Measurements from ENCODE around the gene POR. TPM values are rescaled to one million over a fixed set of nuclear protein-coding genes. Genes with fewer than 3 reads are reported as not detected.
"Not testable (repeated sequence)": the region's sequence is repeated elsewhere in the genome, so short reads cannot be mapped to it uniquely, and the experiment has no call there.

Gene POR
- 10 to 100 TPM; 28.9 to 35.2 TPM for total RNA-seq

DNA sequence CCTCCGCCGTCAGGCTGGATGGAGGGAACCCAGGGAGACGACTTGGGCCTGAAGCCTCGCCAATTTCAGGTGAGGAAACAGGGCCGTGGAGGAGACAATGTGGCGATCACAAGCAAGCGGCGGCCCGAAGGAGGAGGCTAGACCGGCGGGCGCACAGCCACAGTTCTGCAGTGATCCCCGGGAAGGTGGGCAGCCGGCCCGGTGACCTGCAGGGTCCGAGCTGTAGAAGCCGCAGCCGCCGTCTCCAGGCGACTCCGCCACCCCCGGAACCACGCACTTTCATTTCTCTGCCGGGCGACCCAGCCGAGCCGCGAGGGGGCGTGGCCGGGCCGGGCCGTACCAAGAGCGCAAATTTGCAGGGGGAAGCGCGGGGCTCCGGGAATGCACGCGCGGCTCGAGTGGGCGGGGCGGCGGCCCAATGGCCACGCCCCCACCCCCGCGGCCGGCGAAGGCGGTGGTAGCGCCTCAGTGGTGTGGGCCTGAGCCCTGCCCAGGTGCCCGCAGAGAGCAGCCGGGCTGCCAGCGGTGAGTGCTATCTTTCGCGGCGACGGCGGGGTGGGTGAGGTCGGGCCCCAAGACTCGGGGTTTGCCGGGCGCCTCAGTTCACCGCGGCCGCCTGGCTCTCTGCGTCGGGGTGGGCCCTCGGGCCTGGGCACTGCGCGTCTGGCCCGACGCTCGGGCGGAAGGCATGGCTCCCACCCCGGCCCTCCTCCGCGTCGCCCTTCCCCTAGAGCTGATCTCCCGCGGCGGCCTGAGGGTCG, at the start of gene POR:
Gene POR, plus strand, starts transcription at position 501 of the 761 bp plus-strand sequence. CDS start 38,847 bp downstream, outside the sequence.
- no peaks in the 10 kb centered on the region for H3K36me3 Mint-ChIP-seq
- CTCF ChIA-PET = interaction anchor here (1.0 to 1.8 kb wide), 3 partner anchors 36 to 106 kb away, joined by 3 to 6 read pairs (median 5); no protein-coding TSS in a partner anchor
- H3K27me3 Mint-ChIP-seq = no peaks in the 10 kb centered on the region
- H3K9me3 Mint-ChIP-seq = no peaks in the 10 kb centered on the region
- H3K4me3 Mint-ChIP-seq = peak within 1 kb of the TSS; percentile 82
- H3K4me1 Mint-ChIP-seq (ENCODE audit: low read depth) = peaks cover 27% of the 10 kb centered on the region
- peak within 1 kb of the TSS; percentile 87 for H3K27ac Mint-ChIP-seq
- POLR2A ChIA-PET = interaction anchor here (0.5 to 2.3 kb wide), 5 partner anchors 36 to 105 kb away, joined by 3 to 5 read pairs (median 4); partner anchors contain the start of gene RHBDD2
- intact Hi-C loops (cut with micrococcal nuclease) = loop anchor here (1.0 to 2.0 kb wide), 5 partner anchors 37 to 404 kb away; partner anchors contain the start of genes MDH2 and TMEM120A
- DNase-seq = peak; percentile 97

DNA sequence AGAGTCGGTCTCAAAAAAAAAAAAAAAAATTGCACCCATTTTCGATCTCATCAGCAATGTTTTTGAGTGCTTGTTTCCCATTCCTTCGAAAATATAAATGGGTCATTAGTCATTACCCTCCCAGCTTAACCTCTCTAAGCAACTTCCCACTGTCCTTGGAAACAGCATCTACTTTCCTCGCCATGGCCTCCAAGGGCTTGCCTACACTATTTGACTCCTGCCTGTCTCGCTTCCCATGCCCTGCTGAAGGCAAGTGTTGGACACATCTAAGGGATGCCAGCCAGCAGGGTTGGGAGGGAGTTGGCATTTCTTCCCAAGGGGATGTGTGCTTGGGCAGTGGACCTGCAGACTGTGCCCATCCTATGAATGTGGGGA, 48.9 kb upstream of the POR start:
- Mint-ChIP-seq H3K27me3 (peaks cover 8% of the 10 kb centered on the region), H3K9me3 (no peaks in the 10 kb centered on the region), H3K27ac (no peak overlapping the region), H3K4me3 (no peak overlapping the region), H3K4me1 (ENCODE audit: low read depth) (peaks cover 22% of the 10 kb centered on the region), H3K36me3 (no peaks in the 10 kb centered on the region)
- no peak for DNase-seq
- CTCF ChIA-PET = interaction anchor here (0.8 to 11.1 kb wide), 8 partner anchors 12 to 312 kb away, joined by 3 to 153 read pairs (median 4); partner anchors contain the start of gene RHBDD2
- POLR2A ChIA-PET = interaction anchor here (0.6 to 1.3 kb wide), 2 partner anchors 172 to 301 kb away, joined by 3 to 4 read pairs; no protein-coding TSS in a partner anchor
- intact Hi-C loops (cut with micrococcal nuclease) = loop anchor here (1.0 kb wide), 1 partner anchor 154 kb away; no protein-coding TSS in a partner anchor

DNA sequence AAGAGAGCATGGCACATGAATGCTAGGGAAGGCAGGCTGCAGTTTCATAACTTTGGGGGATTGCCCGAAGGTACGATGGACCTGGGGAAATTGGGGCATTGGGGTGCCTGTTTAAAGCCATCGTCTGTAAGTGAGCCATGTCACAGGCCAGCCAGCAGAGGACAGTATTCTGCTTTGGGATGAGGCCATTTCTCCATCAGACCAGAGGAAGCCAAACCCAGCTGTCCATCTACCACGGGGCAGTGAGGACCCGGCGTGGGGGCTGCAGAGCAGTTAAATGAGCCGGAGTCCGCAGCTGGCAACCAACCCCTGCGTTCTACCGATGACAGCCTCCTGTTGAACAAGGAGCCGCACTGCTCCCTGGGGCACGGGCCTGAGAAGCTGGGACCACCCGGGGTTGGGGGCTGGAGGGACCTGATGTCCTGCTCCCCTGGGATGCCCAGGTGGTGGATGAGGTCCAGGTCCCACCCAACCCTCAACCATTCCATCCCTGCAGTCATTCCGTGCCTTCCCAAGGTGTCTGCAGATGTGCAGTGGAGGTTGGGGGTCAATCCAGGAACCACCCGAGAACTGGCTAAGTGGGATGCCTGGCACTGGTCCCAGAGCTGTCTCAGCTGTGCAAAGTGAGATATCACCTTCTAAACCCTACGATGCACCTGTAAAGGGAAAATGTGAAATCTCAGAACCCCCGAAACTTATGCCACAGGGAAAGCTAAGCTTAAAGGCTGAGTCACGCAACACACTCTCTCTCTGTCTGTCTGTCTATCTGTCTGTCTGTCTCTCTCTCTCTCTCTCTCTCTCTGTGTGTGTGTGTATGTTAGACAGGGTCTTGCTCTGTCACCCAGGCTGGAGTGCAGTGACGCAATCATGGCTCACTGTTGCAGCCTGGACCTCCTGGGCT, 48.2 kb upstream of the POR start:
- H3K9me3 Mint-ChIP-seq = no peaks in the 10 kb centered on the region
- ChIA-PET POLR2A (interaction anchor here (0.6 to 1.3 kb wide), 3 partner anchors 105 to 300 kb away, joined by 3 to 4 read pairs (median 3); no protein-coding TSS in a partner anchor), CTCF (interaction anchor here (0.6 to 11.1 kb wide), 14 partner anchors 10 to 447 kb away, joined by 3 to 153 read pairs (median 4); partner anchors contain the start of genes POR and RHBDD2)
- intact Hi-C loops (cut with micrococcal nuclease) = loop anchor here (1.0 kb wide), 1 partner anchor 154 kb away; no protein-coding TSS in a partner anchor
- H3K36me3 Mint-ChIP-seq = no peaks in the 10 kb centered on the region
- no peak overlapping the region for H3K4me3 Mint-ChIP-seq
- peaks cover 22% of the 10 kb centered on the region for H3K4me1 Mint-ChIP-seq (ENCODE audit: low read depth)
- peak; percentile 64 for DNase-seq
- H3K27me3 Mint-ChIP-seq = peaks cover 8% of the 10 kb centered on the region
- no peak overlapping the region for H3K27ac Mint-ChIP-seq

DNA sequence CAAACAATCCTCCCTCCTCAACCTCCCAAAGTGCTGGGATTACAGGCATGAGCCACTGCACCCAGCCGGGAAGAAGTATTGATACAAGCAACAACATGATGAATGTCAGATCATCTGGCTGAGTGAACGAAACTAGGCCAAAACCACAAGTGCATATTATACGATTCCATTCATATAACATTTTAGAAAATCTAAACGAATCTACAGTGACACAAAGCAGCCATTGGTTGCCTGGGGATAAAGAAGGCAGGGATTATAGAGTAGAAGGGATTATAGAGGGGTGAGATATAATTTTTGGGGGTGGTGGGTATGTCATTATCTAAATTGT, 47.6 kb upstream of the POR start:
- Mint-ChIP-seq H3K9me3 (no peaks in the 10 kb centered on the region), H3K27ac (no peak overlapping the region), H3K4me3 (no peak overlapping the region), H3K27me3 (peaks cover 8% of the 10 kb centered on the region), H3K36me3 (no peaks in the 10 kb centered on the region), H3K4me1 (ENCODE audit: low read depth) (peaks cover 25% of the 10 kb centered on the region)
- intact Hi-C loops (cut with micrococcal nuclease) = no loop called here
- POLR2A ChIA-PET = interaction anchor here (1.3 kb wide), 1 partner anchor 171 kb away, joined by 3 read pairs; no protein-coding TSS in a partner anchor
- no peak for DNase-seq
- CTCF ChIA-PET = interaction anchor here (1.0 to 11.1 kb wide), 8 partner anchors 9 to 447 kb away, joined by 3 to 153 read pairs (median 4); partner anchors contain the start of genes POR and RHBDD2

DNA sequence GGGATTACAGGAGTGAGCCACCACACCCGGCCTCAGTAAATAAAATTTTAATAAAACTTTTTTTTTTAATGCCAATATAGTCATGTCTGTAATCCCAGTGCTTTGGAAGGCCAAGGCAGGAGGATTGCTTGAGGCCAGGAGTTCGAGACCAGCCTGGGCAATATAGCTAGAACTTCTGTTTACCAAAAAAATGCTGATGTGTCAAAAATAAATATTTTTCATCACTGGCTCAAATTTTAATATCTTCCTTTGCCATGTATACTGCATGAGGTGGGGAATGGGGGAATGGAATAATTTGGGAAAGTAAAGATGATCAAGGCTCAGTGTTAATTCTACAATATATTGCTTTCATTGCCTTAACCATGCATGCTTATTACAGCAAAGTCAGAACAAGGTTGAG, 46.8 kb upstream of the POR start:
- no peak for DNase-seq
- no peak overlapping the region for H3K27ac Mint-ChIP-seq
- CTCF ChIA-PET = interaction anchor here (0.9 to 11.1 kb wide), 2 partner anchors 10 to 152 kb away, joined by 3 to 153 read pairs; partner anchors contain the start of gene RHBDD2
- intact Hi-C loops (cut with micrococcal nuclease) = no loop called here
- POLR2A ChIA-PET = no interaction called here
- H3K4me3 Mint-ChIP-seq = no peak overlapping the region
- H3K4me1 Mint-ChIP-seq (ENCODE audit: low read depth) = peaks cover 26% of the 10 kb centered on the region
- H3K27me3 Mint-ChIP-seq = peaks cover 8% of the 10 kb centered on the region
- no peaks in the 10 kb centered on the region for H3K36me3 Mint-ChIP-seq
- H3K9me3 Mint-ChIP-seq = no peaks in the 10 kb centered on the region

DNA sequence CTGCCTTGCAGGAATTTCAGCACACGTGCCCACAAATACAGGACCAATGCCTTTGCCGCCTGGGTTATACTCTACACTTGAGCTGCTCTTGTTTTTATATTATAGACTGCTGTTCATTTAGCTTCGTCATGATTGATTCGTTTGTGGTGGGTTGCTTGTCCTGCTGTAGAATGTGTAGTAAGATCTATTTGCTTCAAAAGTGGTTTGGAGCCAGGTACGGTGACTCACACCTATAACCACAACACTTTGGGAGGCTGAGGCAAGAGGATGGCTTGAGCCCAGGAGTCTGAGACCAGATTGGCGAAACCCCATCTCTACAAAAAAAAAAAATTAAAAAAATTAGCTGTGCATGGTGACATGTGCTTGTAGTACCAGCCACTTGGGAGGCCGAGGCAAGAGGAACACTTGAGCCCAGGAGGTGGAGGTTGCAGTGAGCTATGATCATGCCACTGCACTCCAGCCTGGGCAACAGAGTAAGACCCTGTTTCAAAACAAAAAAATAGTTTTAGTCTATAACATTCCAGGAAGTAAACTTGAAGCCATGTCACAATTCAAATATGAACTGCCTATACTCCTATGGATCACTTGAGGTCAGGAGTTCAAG, 45.1 kb upstream of the POR start:
- ChIA-PET POLR2A (interaction anchor here (0.6 to 1.0 kb wide), 2 partner anchors 9 to 73 kb away, joined by 3 read pairs; partner anchors contain the start of gene RHBDD2), CTCF (interaction anchor here (0.7 to 11.1 kb wide), 4 partner anchors 8 to 339 kb away, joined by 3 to 153 read pairs (median 6); no protein-coding TSS in a partner anchor)
- peak overlapping the region; percentile 29 for H3K27ac Mint-ChIP-seq
- H3K4me3 Mint-ChIP-seq = no peak overlapping the region
- intact Hi-C loops (cut with micrococcal nuclease) = loop anchor here (1.0 to 2.0 kb wide), 2 partner anchors 8 to 45 kb away; partner anchors contain the start of gene POR
- peaks cover 8% of the 10 kb centered on the region for H3K27me3 Mint-ChIP-seq
- H3K36me3 Mint-ChIP-seq = no peaks in the 10 kb centered on the region
- peaks cover 26% of the 10 kb centered on the region for H3K4me1 Mint-ChIP-seq (ENCODE audit: low read depth)
- peak; percentile 29 for DNase-seq
- no peaks in the 10 kb centered on the region for H3K9me3 Mint-ChIP-seq

DNA sequence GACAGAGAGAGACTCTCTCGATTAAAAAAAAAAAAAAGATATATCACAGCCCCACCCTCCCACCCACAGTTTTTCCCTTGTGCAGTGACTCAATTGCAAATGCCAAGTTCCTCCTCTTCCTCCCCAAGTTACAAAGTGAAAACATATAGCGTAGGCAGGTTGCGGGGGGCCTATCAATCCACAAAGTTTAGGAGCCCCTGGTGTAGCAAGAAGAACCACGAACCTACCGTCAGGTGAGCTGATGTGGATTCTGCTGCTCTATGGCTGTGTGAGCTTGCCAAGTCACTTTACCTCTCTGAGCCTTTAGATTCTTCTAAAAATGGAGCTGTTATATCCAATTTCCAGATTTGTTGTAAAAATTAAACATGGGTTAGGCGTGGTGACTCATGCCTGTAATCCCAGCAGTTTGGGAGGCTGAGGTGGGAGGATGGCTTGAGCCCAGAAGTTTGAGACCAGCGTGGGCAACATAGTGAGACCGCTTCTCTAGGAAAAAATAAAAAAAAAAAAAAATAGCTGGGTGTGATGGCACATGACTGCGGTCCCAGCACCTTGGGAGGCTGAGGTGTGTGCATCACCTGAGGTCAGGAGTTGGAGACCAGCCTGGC, 44.3 kb upstream of the POR start:
- H3K9me3 Mint-ChIP-seq = no peaks in the 10 kb centered on the region
- H3K27me3 Mint-ChIP-seq = peaks cover 7% of the 10 kb centered on the region
- H3K4me3 Mint-ChIP-seq = peak overlapping the region; percentile 60
- H3K4me1 Mint-ChIP-seq (ENCODE audit: low read depth) = peaks cover 26% of the 10 kb centered on the region
- intact Hi-C loops (cut with micrococcal nuclease) = loop anchor here (1.0 to 2.0 kb wide), 2 partner anchors 8 to 44 kb away; partner anchors contain the start of gene POR
- H3K27ac Mint-ChIP-seq = peak overlapping the region; percentile 66
- H3K36me3 Mint-ChIP-seq = no peaks in the 10 kb centered on the region
- POLR2A ChIA-PET = interaction anchor here (0.6 kb wide), 1 partner anchor 72 kb away, joined by 3 read pairs; no protein-coding TSS in a partner anchor
- DNase-seq = peak; percentile 41
- CTCF ChIA-PET = interaction anchor here (0.7 to 11.1 kb wide), 5 partner anchors 9 to 340 kb away, joined by 3 to 153 read pairs (median 4); no protein-coding TSS in a partner anchor

DNA sequence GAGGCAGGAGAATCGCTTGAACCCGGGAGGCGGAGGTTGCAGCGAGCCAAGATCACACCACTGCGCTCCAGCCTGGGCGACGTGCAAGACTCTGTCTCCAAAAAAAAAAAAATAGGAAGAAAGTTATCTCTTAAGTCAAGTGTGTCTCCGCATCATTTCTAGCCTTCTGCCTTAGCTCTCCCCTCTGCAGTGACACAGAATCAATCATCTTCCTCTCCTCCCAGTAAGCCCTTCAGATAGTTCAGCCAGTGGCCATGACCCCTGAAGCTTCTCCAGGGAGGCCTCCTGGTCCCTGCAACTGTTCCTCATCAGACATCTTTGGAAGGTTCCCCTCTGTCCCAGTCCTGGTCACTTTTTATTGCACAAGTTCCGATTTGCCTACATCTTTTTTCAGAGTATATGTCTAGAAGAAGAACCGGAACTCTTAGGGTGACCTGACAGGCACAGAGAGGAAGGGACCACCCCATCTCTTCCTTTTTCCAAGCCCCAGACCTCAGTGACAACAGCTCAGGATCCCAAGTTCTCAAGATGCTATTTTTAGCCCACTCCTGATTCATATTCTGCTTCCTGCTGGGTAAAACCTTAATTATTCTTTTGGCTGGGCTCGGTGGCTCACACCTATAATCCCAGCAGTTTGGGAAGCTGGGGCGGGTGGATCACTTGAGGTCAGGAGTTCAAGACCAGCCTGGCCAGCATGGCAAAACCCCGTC, 42.7 kb upstream of the POR start:
- ChIA-PET POLR2A (interaction anchor here (0.6 to 0.8 kb wide), 2 partner anchors 100 to 131 kb away, joined by 3 to 4 read pairs; partner anchors contain the start of gene CCL26), CTCF (interaction anchor here (11.1 kb wide), 1 partner anchor 148 kb away, joined by 153 read pairs; no protein-coding TSS in a partner anchor)
- intact Hi-C loops (cut with micrococcal nuclease) = no loop called here
- H3K9me3 Mint-ChIP-seq = no peaks in the 10 kb centered on the region
- H3K27ac Mint-ChIP-seq = peak overlapping the region; percentile 43
- no peaks in the 10 kb centered on the region for H3K36me3 Mint-ChIP-seq
- DNase-seq = no peak
- no peak overlapping the region for H3K4me3 Mint-ChIP-seq
- peaks cover 21% of the 10 kb centered on the region for H3K4me1 Mint-ChIP-seq (ENCODE audit: low read depth)
- H3K27me3 Mint-ChIP-seq = no peaks in the 10 kb centered on the region

DNA sequence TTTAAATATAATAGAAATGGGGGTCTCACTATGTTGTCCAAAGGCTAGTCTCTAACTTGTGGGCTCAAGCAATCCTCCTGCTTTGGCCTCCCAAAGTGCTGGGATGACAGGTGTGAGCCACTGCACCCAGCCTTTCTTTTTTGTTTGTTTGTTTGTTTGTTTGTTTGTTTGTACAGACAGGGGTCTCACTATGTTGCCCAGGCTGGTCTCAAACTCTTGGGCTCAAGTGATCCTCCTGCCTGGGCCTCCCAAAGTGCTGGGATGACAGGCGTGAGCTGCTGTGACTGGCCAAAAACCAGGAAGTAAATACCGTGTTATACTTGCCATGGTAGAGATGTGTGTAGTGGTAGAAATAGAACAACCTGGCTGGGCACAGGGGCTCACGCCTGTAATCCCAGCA, 40.8 kb upstream of the POR start:
- not testable (repeated sequence) for H3K27ac Mint-ChIP-seq, H3K4me3 Mint-ChIP-seq

More for the DNA sequence above, 40.8 kb upstream of the POR start:
- H3K27me3 Mint-ChIP-seq; H3K9me3 Mint-ChIP-seq; POLR2A ChIA-PET; intact Hi-C loops (cut with micrococcal nuclease); H3K36me3 Mint-ChIP-seq; DNase-seq: not testable (repeated sequence)
- H3K4me1 Mint-ChIP-seq (ENCODE audit: low read depth) = peaks cover 27% of the 10 kb centered on the region
- CTCF ChIA-PET = interaction anchor here (0.7 to 1.3 kb wide), 2 partner anchors 146 to 169 kb away, joined by 3 to 8 read pairs; no protein-coding TSS in a partner anchor
